ENCODE measurements around the gene GATA5.

DNA sequence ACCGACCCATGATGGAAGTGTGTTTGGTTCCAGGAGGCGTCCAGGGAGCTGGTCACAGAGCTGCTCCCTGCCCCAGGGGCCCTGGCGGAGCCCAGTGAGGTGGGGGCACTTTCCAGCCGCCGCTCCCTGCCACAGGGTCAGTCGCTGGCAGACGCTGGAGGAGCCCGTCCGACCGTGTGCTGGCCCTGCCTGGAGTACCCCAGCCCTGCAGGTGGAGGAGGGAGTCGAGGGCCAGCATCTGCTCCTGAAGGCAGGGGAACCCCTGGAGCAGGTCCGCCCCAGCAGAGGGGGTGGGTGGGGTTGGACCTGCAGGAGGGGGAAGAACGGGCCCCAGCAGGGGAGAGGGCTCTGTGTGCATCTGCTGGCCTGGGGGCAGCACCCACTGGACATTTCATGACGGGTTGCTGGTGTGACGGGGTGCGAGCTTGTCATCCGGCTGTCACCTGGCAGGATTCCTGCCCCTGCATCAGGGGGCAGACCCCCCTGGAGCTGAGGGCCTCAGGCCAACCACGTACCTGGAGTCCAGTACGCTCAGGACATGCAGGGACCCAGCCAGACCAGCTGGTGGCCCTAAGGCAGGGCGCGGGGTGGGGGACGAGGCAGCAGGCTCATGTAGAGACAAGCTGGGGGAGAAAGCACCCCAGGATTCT, 32.3 kb upstream of the GATA5 start:
- TF ChIP-seq, protein P1, sequence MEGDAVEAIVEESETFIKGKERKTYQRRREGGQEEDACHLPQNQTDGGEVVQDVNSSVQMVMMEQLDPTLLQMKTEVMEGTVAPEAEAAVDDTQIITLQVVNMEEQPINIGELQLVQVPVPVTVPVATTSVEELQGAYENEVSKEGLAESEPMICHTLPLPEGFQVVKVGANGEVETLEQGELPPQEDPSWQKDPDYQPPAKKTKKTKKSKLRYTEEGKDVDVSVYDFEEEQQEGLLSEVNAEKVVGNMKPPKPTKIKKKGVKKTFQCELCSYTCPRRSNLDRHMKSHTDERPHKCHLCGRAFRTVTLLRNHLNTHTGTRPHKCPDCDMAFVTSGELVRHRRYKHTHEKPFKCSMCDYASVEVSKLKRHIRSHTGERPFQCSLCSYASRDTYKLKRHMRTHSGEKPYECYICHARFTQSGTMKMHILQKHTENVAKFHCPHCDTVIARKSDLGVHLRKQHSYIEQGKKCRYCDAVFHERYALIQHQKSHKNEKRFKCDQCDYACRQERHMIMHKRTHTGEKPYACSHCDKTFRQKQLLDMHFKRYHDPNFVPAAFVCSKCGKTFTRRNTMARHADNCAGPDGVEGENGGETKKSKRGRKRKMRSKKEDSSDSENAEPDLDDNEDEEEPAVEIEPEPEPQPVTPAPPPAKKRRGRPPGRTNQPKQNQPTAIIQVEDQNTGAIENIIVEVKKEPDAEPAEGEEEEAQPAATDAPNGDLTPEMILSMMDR (conservative IDR thresholded peaks at IDR 0.05): no peak
- TF ChIP-seq EZH2 (IDR thresholded peaks at IDR 0.05; ENCODE audit: low read depth): no peak

Measured in PC-9 (cell line).